ENCODE results near the gene ZNF318.

DNA sequence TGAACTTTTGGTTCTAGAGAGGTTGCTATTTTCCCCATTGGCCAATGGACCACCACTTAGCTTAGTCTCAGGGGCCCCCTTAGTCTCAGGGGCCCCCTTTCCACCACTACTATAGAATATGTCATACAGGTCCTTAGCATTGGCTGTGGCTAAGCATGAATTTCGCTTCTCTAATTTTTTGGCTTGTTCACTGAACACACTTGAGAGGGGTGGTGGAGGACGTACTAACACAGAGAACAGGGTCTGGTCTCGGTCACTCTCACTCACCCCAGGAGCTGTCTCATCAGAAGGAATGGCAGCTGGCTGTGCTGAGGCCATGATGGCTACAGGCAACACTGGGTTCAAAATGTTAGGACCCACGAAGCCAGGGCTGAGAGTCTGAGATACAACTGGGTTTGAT lies 30.3 kb downstream of the ZNF318 start:
- TF ChIP-seq MAX (IDR thresholded peaks at IDR 0.05; ENCODE audit: insufficient read depth, insufficient read length) (no peak), POLR2A (IDR thresholded peaks at IDR 0.05; ENCODE audit: low read depth, low read length) (no peak), POLR2AphosphoS5 (IDR thresholded peaks at IDR 0.05; ENCODE audit: insufficient read depth, low read depth, low read length) (no peak), MYC (IDR thresholded peaks at IDR 0.05; ENCODE audit: low read depth, low read length) (no peak), GATA2 (IDR thresholded peaks at IDR 0.05; ENCODE audit: insufficient read depth, insufficient read length, low read depth, low read length) (no peak), EZH2 (IDR thresholded peaks at IDR 0.05; ENCODE audit: borderline replicate concordance, low read depth, low read length, severe bottlenecking) (no peak), FOS (IDR thresholded peaks at IDR 0.05; ENCODE audit: borderline replicate concordance, insufficient read depth, low read length) (no peak)
- TF ChIP-seq, protein P1, sequence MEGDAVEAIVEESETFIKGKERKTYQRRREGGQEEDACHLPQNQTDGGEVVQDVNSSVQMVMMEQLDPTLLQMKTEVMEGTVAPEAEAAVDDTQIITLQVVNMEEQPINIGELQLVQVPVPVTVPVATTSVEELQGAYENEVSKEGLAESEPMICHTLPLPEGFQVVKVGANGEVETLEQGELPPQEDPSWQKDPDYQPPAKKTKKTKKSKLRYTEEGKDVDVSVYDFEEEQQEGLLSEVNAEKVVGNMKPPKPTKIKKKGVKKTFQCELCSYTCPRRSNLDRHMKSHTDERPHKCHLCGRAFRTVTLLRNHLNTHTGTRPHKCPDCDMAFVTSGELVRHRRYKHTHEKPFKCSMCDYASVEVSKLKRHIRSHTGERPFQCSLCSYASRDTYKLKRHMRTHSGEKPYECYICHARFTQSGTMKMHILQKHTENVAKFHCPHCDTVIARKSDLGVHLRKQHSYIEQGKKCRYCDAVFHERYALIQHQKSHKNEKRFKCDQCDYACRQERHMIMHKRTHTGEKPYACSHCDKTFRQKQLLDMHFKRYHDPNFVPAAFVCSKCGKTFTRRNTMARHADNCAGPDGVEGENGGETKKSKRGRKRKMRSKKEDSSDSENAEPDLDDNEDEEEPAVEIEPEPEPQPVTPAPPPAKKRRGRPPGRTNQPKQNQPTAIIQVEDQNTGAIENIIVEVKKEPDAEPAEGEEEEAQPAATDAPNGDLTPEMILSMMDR (IDR thresholded peaks at IDR 0.05; ENCODE audit: extremely low read depth in 1 of 2, insufficient read depth in 1 of 2, low read depth in 1 of 2, low read length in 2 of 2): no peak
